Neuronal stem cell (in vitro differentiated cells): ENCODE measurements around the gene EMP3.

ENCODE experiments used
- DNase-seq: peaks from one replicate; pipeline ENCODE4 v3.0.0-alpha.2; 2013; ENCODE audit warnings: low spot score
- H2AFZ ChIP-seq: one replicate; pipeline ENCODE4 v1.6.1; 2013; ENCODE audit warnings: mild to moderate bottlenecking, low read length, inconsistent platforms
- H2AK5ac ChIP-seq: 2 replicates; pipeline ENCODE4 v1.6.1; 2013; ENCODE audit warnings: low read depth, mild to moderate bottlenecking, inconsistent platforms, low read length, moderate library complexity, mixed read lengths
- H2BK120ac ChIP-seq: 2 replicates; pipeline ENCODE4 v1.6.1; 2013; ENCODE audit warnings: low read depth, mild to moderate bottlenecking, inconsistent platforms, low read length, moderate library complexity, mixed read lengths
- H2BK12ac ChIP-seq: one replicate; pipeline ENCODE4 v1.6.1; 2013; ENCODE audit warnings: low read length, inconsistent platforms
- H2BK15ac ChIP-seq: 2 replicates; pipeline ENCODE4 v1.6.1; 2013; ENCODE audit warnings: mild to moderate bottlenecking, low read length, inconsistent platforms, mixed read lengths
- H2BK5ac ChIP-seq: one replicate; pipeline ENCODE4 v1.6.1; 2013; ENCODE audit warnings: inconsistent platforms, mild to moderate bottlenecking, low read length, moderate library complexity
- H3K14ac ChIP-seq: one replicate; pipeline ENCODE4 v1.6.1; 2013; ENCODE audit warnings: low read length, inconsistent platforms
- H3K18ac ChIP-seq: 2 replicates; pipeline ENCODE4 v1.6.1; 2013; ENCODE audit warnings: low read length, inconsistent platforms
- H3K23ac ChIP-seq: 2 replicates; pipeline ENCODE4 v1.6.1; 2013; ENCODE audit warnings: low read depth, mild to moderate bottlenecking, mixed read lengths, low read length, inconsistent platforms; ENCODE audit not compliant: poor library complexity
- H3K27ac ChIP-seq: replicated peaks from 3 replicates; pipeline ENCODE4 v1.5.1; 2013; ENCODE audit warnings: low read length, inconsistent platforms
- H3K27me3 ChIP-seq, 3 experiments: 2 replicates each; pipeline ENCODE4 v1.6.1; 2013; ENCODE audit warnings: low read length in 3 of 3, mild to moderate bottlenecking in 2 of 3, inconsistent platforms in 1 of 3, low read depth in 1 of 3, mixed read lengths in 1 of 3, moderate library complexity in 1 of 3; ENCODE audit not compliant: control insufficient read depth in 3 of 3, insufficient read depth in 3 of 3
- H3K36me3 ChIP-seq, 2 donors: replicated peaks in 1 of 2; 2 replicates each; pipeline ENCODE4 v1.6.1; 2013; ENCODE audit warnings: low read length in 2 of 2; ENCODE audit not compliant: control insufficient read depth in 2 of 2, insufficient read depth in 2 of 2
- H3K4ac ChIP-seq: 2 replicates; pipeline ENCODE4 v1.6.1; 2013; ENCODE audit warnings: inconsistent platforms, mild to moderate bottlenecking, low read length, moderate library complexity
- H3K4me1 ChIP-seq, 2 donors: 1 replicate in 1 of 2; 2 replicates in 1 of 2; pipeline ENCODE4 v1.6.1; 2013; ENCODE audit warnings: low read length in 2 of 2, low read depth in 1 of 2; ENCODE audit not compliant: control insufficient read depth in 2 of 2, insufficient read depth in 1 of 2
- H3K4me2 ChIP-seq: one replicate; pipeline ENCODE4 v1.6.1; 2013; ENCODE audit warnings: mild to moderate bottlenecking, low read length, inconsistent platforms; ENCODE audit not compliant: insufficient read depth, poor library complexity, severe bottlenecking
- H3K4me3 ChIP-seq, 2 donors: 2 replicates each; pipeline ENCODE4 v1.5.1; 2013; ENCODE audit warnings: low read length in 2 of 2, mild to moderate bottlenecking in 2 of 2, inconsistent platforms in 1 of 2, moderate library complexity in 1 of 2
- H3K79me1 ChIP-seq: one replicate; pipeline ENCODE4 v1.6.1; 2013; ENCODE audit warnings: low read depth, mild to moderate bottlenecking, inconsistent platforms, low read length, moderate library complexity
- H3K9ac ChIP-seq: one replicate; pipeline ENCODE4 v1.6.1; 2013; ENCODE audit warnings: mild to moderate bottlenecking, low read depth, low read length, inconsistent platforms; ENCODE audit not compliant: poor library complexity
- H3K9me3 ChIP-seq, 2 donors: replicated peaks in 1 of 2; 2 replicates each; pipeline versions ENCODE3 to v1.6.1; 2013; ENCODE audit warnings: low read length in 2 of 2, mild to moderate bottlenecking in 2 of 2, inconsistent platforms in 1 of 2, low read depth in 1 of 2, mixed read lengths in 1 of 2, moderate library complexity in 1 of 2; ENCODE audit not compliant: control insufficient read depth in 2 of 2, insufficient read depth in 1 of 2
- H4K8ac ChIP-seq: one replicate; pipeline ENCODE4 v1.6.1; 2013; ENCODE audit warnings: low read depth, mild to moderate bottlenecking, inconsistent platforms, low read length, moderate library complexity
- H4K91ac ChIP-seq: one replicate; pipeline ENCODE4 v1.6.1; 2013; ENCODE audit warnings: low read length, low read depth, mild to moderate bottlenecking, inconsistent platforms; ENCODE audit not compliant: poor library complexity
- WGBS, 2 donors: extraction: QIAGEN DNeasy Blood & Tissue Kit; methylation state at CpG; one replicate each; pipeline ENCODE4 v1.1.7; 2013; ENCODE audit warnings: missing lambda C conversion rate in 2 of 2, mixed read lengths in 1 of 2; ENCODE audit not compliant: insufficient read length in 2 of 2, insufficient replicate concordance in 1 of 2; ENCODE audit errors: extremely low coverage in 2 of 2; 5-methylcytosine and 5-hydroxymethylcytosine counted together

The EMP3 gene

DNA sequence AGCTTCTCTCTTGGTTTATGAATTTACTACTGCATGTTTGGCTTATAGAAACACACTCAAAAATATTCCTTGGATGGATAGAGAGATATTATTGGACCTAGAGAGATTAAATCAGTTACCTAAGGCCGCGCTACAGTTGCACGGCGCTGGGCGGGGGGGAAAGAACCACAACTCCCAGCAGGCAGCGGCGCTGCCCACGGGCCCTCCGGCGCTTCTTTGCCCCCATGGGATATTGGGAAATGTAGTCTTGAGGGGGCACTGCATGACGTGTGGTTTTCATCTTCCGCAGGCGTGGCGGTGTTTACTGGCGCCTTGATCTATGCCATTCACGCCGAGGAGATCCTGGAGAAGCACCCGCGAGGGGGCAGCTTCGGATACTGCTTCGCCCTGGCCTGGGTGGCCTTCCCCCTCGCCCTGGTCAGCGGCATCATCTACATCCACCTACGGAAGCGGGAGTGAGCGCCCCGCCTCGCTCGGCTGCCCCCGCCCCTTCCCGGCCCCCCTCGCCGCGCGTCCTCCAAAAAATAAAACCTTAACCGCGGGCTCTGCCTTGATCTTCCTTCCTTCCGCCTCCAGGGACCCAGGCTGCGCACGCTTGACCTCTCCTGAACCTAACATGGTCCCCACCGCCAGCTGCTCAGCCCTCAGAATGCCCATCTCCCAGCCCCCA, 4.8 kb downstream of the EMP3 start:
- peak overlapping the region; percentile 66 for H3K18ac ChIP-seq
- no peak overlapping the region for H2BK12ac ChIP-seq
- H3K79me1 ChIP-seq = no peaks in the 10 kb centered on the region
- H2AFZ ChIP-seq = peak overlapping the region; percentile 78
- H3K27me3 ChIP-seq = no peaks in the 10 kb centered on the region
- no peak overlapping the region for H2BK5ac ChIP-seq
- H3K9me3 ChIP-seq = peaks cover 0 to 5% of the 10 kb centered on the region in 2 donors
- H3K4me1 ChIP-seq = peaks cover 10 to 14% of the 10 kb centered on the region in 2 donors
- peak overlapping the region; percentile 43 for H3K27ac ChIP-seq
- H4K91ac ChIP-seq = no peak overlapping the region
- H3K23ac ChIP-seq = peak overlapping the region; percentile 87
- H3K4me3 ChIP-seq = peak overlapping the region; percentile 44 to 85
- peak overlapping the region; percentile 74 for H2BK15ac ChIP-seq
- H3K36me3 ChIP-seq = peaks cover 0 to 1% of the 10 kb centered on the region in 2 donors
- H2BK120ac ChIP-seq = peak overlapping the region; percentile 73
- H3K4me2 ChIP-seq = peak overlapping the region; percentile 54
- peak; percentile 79 for DNase-seq
- H3K9ac ChIP-seq = peak overlapping the region; percentile 75
- H4K8ac ChIP-seq = no peak overlapping the region
- WGBS, 2 donors = no CpG with 5 or more reads among the region's 41 CpGs
- no peak overlapping the region for H3K4ac ChIP-seq
- peak overlapping the region; percentile 40 for H2AK5ac ChIP-seq
- H3K14ac ChIP-seq = no peak overlapping the region

- H3K79me1 ChIP-seq = no peaks in the 10 kb centered on the region
- no peak overlapping the region for H3K27ac ChIP-seq
- no peak overlapping the region for H4K8ac ChIP-seq
- no peak overlapping the region for H3K4ac ChIP-seq
- no peak overlapping the region for H2BK15ac ChIP-seq
- H3K18ac ChIP-seq = peak overlapping the region; percentile 44
- H3K14ac ChIP-seq = no peak overlapping the region
- H2AK5ac ChIP-seq = no peak overlapping the region
- no CpG with 5 or more reads among the region's 6 CpGs for WGBS, 2 donors
- peak overlapping the region; percentile 69 for H3K4me2 ChIP-seq
- H3K9ac ChIP-seq = no peak overlapping the region
- no peak for DNase-seq
- peaks cover 0 to 1% of the 10 kb centered on the region in 2 donors for H3K36me3 ChIP-seq
- H3K4me3 ChIP-seq = peak overlapping the region in 1 of 2 donors; percentile 11
- no peaks in the 10 kb centered on the region for H3K27me3 ChIP-seq
- H2BK12ac ChIP-seq = no peak overlapping the region
- H2BK120ac ChIP-seq = no peak overlapping the region
- H2AFZ ChIP-seq = peak overlapping the region; percentile 92
- H4K91ac ChIP-seq = no peak overlapping the region
- peaks cover 6 to 9% of the 10 kb centered on the region in 2 donors for H3K4me1 ChIP-seq
- no peak overlapping the region for H2BK5ac ChIP-seq
- H3K9me3 ChIP-seq = peaks cover 0 to 5% of the 10 kb centered on the region in 2 donors
- no peak overlapping the region for H3K23ac ChIP-seq
These were observed 7.0 kb downstream of the EMP3 start for GRCh38 chr19:48332351-48332661.

DNA sequence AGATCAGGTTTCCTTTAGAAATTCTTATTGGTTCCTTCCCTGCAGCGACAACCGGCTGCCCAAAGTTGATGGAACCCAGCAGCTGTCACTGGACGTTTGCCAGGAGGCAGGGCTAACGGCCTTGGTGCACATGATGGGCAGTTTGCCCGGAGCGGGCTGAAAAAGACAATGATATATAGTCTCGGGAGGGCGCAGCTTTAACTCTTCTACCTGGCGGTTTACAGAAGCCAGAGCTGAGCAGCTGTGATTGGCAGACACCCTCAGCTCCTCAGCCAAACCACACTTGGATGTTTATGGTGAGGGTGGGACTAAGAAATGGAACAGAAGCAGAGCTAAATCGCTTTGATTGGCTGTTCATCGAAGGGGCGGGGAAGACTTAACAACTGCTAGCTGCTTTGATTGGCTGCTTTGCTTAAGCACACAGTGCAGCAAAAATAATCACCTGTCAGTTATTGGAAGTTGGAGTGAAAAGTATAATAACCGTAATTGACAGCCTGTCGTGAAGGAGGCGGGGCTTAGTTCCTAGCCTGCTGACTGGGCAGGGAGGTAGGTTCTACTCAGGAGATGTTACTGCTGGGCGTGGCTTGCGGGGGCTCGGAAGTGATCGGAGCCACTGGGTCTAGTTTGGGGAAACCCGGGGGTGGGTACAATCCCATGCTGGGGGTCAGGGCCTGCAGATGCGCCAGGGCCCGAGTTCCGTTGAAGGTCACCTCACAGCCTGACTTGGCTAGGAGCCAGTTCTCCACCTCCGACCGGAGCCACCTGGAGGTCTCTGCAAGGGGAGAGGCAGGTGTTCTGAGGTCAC, 7.5 kb downstream of the EMP3 start:
- H4K8ac ChIP-seq = no peak overlapping the region
- no peak overlapping the region for H3K23ac ChIP-seq
- H3K4me1 ChIP-seq = peaks cover 6 to 9% of the 10 kb centered on the region in 2 donors
- no peak overlapping the region for H4K91ac ChIP-seq
- peaks cover 0 to 2% of the 10 kb centered on the region in 2 donors for H3K9me3 ChIP-seq
- peak overlapping the region; percentile 69 for H3K4me2 ChIP-seq
- WGBS, 2 donors = no CpG with 5 or more reads among the region's 25 CpGs
- H3K9ac ChIP-seq = no peak overlapping the region
- peaks cover 0 to 1% of the 10 kb centered on the region in 2 donors for H3K36me3 ChIP-seq
- H3K79me1 ChIP-seq = no peaks in the 10 kb centered on the region
- no peak overlapping the region for H2BK15ac ChIP-seq
- no peak overlapping the region for H3K4ac ChIP-seq
- no peak overlapping the region for H2BK12ac ChIP-seq
- peaks cover 0 to 4% (median 0%) of the 10 kb centered on the region in 3 experiments for H3K27me3 ChIP-seq
- peak overlapping the region; percentile 92 for H2AFZ ChIP-seq
- H3K27ac ChIP-seq = no peak overlapping the region
- H2AK5ac ChIP-seq = peak overlapping the region; percentile 46
- no peak overlapping the region for H3K14ac ChIP-seq
- peak overlapping the region; percentile 11 to 61 for H3K4me3 ChIP-seq
- H2BK5ac ChIP-seq = no peak overlapping the region
- H3K18ac ChIP-seq = peak overlapping the region; percentile 68
- no peak overlapping the region for H2BK120ac ChIP-seq
- DNase-seq = peak; percentile 69
